ENCODE results near the gene ST6GAL1.

The ST6GAL1 gene

DNA sequence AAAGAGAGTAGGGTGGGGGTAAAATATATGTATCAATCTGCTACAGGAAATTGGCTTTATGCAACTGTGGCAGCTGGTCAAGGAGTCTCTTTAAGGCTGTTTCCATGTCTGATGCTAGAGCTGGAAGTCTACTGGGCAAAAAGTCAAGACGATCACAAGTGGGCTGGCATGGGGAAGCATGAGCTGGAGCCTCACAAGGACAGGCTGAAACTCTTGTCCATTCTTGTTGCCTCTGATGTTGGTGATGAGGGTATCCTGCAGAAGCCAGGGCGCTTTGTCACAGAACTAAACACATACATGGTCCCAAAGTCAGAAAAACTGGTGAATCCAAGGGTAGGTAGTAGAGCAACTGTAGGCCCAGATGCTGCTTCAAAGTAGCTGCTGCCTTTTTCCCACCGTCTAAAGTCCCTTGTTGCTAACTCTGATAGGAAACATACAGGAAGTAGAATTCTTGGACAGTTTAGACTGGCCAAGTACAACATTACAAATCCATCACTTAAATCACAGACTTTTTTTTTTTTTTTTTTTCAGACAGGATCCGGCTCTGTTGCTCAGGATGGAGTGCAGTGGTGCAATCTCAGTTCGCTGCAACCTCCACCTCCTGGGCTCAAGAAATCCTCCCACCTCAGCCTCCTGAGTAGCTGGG is 154.8 kb downstream of the ST6GAL1 start:
- DNase-seq: no peak

DNA sequence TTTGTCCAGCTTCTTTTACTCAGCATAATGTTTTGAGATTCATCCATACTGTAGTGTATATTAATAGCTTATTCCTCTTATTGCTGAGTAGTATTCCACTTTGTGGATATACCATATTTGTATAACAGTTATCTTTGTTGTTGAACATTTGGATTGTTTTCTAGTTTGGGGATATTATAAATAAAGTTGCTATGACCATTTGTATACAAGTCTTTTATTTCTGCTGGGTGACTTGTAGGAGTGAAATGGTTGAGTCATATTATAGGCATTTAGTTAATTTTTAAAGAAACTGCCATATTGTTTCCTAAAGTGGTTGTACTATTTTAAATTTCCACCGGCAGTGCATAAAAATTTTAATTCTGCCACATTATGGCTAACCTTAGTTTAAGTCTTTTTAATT is 155.6 kb downstream of the ST6GAL1 start:
- DNase-seq: no peak

DNA sequence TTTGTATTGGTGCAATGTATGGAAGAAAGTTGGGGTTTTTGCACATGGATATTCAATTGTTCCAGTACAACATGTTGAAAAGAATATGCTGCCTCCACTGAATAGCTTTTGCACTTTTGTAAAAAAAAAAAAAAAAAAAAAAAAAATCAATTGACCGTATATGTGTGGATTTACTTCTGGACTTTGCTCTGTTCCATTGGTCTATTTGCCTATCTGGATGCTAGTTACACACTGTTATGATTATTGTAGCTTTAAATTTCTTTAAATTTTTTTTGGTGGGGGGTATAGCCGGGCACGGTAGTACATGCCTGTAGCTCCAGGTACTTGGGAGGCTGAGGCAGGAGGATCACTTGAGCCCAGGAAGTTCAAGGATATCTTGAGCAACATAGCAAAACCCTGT is 156.5 kb downstream of the ST6GAL1 start:
- DNase-seq: no peak

DNA sequence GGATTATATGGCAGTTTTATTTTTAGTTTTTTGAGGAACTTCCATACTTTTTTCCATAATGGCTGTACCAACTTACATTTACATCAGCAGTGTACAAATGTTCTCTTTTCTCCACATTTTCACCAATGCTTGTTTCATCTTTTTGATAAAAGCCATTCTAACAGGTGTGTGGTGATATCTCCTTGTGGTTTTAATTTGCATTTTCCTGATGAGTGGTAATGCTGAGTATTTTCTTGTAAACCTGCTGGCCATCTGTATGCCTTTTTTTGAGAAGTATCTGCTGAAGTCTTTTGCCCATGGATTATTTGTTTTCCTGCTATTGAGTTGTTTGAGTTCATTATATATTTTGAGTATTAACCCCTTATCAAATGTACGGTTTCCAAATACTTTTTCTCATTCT is 158.4 kb downstream of the ST6GAL1 start:
- no peak for DNase-seq

DNA sequence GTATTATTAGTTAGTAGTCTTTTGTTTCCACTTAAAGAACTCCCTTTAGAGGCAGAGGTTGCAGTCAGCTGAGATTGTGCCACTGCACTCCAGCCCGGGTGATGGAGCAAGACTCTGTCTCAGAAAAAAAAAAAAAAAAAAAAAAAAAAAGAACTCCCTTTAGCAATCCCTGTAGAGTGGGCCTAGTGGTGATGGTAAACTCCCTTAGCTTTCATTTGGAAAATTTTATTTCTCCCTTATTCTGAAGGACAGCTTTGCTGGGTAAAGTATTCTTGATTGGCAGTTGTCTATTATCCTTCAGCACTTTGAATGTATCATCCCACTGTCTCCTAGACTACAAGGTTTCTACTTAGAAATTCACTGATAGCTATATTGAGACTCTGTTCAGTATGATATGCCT is 163.0 kb downstream of the ST6GAL1 start:
- no peak for DNase-seq

DNA sequence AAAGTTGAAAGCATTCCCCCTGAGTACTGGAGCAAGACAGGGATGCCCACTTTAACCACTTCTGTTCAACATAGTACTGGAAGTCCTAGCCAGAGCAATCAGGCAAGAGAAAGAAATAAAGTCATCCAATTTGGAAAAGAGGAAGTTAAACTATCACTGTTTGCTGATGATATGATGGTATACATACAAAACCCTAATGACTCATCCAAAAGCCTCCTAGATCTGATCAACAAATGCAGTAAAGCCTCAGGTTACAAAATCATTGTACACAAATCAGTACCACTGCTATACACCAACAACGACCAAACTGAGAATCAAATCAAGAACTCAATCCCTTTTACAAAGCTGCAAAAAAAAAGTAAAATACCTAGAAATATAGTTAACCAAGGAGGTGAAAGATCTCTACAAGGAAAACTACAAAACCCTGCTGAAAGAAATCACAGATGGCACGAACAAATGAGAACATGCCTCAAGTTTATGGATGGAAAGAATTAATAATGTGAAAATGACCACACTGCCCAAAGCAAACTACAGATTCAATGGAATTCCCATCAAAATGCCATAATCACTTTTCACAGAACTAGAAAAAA is 168.7 kb downstream of the ST6GAL1 start:
- DNase-seq: no peak

DNA sequence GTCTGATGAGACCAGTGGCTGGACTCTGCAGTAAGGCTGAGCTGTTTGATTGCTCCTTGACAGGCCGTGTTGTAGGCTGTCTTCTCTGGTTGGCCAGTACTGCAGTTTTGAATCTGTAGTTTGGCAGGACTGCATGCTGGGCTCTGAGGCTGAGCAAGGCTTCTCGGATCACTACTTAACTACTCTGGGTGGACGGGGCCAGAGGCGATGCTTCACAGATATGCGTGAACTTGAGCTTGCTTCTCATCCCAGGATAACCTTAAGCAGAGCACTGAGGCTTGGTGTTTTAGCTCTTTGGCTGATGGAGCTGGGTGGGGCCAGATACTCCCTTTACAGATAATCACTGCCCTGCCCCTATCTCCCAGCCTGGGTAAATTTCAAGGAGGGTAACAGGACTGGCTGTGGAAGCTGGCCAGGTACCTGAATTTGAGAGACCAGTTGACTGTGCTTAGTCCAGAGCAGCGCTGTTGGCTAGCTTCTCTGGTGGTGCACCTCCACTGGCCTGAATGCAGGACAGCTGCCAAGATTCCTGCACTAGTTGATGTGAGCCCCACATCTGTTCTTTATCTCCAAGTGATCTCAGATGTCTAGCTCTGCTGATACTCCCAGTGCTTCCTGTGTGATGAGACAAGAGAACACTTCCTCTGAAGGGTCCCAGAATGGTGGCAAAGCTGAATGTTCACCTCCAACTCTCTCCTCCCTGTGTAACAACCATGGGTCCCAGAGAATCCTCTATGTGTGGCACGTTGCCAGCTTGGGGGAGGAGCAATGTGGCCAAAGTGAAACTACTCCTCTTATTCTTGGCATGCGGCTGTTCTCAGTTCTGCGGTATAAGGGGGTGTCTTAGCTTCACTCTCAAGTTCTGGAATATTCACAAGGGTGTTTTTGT is 171.1 kb downstream of the ST6GAL1 start:
- no peak for DNase-seq

DNA sequence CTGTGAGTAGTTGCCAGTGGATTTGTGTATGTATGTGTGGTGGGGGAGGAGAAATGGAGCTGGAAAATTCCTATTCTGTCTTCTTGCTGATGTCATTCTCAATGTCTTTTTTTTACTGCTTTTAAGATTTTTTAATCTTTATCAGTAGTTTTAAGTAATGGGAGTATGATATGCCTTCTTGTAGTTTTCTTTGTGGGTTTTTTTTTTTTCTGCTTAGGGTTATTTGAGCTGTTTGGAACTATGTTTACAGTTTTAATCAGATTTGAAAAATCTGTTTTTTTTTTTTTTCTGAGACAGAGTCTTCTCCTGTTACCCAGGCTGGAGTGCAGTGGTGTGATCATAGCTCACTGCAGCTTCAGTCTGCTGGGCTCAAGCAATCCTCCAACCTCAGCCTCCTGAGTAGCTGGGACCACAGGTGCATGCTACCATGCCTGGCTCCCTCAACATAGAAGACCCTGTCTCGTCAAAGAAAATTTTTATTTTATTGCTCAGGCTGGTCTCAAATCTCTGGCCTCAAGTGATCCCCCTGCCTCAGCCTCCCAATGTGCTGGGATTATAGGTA is 171.8 kb downstream of the ST6GAL1 start:
- no peak for DNase-seq

DNA sequence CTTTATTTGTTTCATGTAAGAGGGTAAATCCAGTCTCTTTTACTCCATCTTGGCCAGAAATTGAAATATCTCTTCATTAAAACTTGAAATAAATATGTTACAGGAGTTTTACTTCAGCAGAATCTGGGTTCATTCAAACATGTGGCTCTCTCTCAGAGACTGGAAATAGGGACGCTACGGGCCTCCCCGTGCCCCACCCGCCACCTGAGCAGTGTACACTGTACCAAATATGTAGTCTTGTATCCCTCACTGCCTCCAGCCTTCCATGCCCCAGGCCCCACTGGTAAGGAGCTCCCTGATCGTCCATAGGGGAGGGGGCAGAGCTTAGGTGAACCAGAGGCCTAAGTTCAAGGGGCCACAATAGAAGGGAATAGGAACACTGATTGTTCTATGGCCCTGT is 172.9 kb downstream of the ST6GAL1 start:
- DNase-seq: no peak

DNA sequence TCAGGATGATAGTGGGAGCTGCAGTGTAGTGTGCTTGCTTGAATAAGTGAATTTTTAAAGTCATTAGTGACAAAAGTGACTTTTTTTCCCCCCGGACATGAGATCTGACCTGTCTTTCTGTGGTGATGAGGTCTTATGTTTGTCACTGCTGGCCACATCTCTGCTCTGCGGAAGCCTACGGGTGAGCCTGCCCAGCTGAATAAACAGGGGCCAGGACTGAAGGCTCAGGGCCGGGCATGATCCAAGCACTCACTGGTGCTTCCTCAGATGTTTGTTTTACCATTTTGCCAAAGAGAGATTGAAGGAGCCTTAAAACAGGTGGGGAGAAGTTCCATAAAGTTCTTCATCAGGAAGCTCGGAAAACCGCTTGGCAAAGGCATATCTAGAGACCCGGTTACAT is 174.0 kb downstream of the ST6GAL1 start:
- DNase-seq: no peak

DNA sequence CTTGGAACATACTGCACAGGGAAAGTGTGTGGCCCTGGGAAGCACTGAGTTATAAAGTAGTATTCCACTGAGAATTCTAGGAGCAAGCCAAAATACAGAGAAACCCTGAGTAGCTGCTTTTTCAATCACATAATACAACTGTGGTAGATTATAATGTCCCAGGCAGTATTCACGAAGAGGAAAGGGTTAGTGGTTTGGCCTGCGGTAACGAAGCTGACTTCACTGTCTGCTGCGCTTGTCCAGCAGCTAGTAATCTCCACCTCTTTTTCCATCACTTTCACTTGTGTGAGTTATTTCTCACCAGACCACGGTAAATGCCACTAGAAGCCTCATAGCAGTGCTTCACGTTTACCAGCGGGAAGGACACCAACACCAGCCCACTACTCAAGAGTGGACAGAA is 174.6 kb downstream of the ST6GAL1 start:
- no peak for DNase-seq

DNA sequence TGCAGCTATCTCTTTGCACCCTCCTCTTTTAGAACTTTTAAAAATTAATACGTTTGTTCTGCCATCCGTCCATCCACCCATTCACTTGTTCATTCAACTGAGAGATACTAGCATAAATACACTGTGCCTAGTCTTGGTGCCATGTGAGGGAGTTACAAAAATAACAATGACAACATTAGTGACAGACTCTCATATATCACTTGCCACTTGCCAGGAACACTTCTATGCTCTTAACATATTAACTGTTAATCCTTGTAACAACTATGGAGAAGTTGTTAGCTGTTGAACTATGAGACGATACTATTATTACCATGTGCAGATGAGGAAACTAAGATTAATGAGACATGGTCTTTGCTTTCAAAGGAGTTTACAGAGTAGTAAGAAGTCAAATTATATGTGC is 175.4 kb downstream of the ST6GAL1 start:
- no peak for DNase-seq

DNA sequence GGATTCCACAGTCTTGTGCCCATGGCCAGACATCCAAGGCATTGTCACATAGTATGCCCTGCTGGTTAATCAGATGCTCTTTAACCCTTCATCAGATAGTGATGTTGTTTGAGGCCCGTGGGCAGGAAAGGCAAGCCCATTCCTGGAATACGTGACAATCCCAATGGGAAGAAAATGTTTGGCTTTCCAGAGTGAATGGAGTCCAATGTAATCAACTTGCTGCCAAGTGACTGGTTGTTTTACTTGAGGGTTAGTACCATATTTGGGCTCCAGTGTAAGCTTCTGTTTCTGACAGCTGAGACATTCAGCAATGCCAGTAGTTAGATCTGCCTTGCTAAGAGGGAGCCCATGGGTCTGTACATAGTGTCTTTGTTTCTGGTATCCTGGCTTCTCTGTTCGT is 177.7 kb downstream of the ST6GAL1 start:
- DNase-seq: no peak

DNA sequence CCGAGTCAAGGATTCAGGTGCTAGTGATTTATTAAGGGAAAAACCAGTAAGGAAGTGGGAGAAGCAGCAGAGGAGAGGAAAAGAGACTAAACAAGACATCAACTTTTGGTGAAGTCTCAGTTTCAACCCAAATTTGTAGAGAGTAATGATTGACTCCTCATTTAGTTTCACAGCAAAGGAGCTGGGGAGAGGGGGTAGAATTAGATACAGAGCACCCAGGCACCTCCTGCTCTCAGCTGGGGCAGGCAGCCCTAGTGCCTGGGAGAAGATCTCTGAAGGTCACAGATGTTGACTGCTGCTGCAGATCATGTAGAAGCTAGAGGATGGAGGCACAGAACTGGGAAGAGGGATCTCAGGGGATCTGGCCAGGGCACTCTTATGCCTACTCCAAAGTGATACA is 179.8 kb downstream of the ST6GAL1 start:
- no peak for DNase-seq

DNA sequence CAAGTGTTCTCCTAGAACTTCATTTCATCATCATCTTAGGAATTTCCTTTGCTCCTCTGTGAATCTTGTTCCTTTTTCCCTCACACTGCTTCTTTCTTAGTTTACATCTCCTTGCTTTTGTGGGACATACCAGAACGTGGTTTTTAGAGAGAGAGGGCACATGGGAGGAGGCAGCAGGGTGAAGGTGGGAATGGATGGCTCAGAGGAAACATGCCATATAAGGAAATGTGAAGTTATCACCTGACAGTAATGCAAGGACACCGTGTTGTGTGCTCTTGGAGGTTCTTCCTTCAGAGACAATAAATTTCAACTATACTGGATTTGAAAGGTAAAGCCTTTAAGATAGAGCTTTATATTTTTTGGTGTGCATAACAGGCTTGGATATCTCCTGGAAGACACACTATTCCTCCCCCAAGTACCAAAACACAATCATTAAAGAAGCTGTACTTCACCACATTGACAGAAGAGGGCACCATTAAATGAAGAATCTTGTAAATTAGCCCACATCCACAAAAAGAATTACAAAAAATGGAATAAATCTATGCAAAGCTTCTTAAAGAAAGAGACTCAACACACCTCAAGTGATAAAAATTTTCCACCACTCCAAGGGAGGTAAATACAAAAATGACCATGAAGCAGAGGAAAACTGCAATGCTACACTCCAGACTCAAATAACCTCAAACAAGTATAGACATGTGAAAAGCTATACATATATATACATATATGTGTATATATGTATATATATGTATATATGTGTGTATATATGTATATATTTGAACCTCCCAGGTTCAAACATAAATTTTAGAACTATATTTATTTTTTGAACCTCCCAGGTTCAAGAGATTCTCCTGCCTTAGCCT is 182.8 kb downstream of the ST6GAL1 start:
- no peak for DNase-seq

DNA sequence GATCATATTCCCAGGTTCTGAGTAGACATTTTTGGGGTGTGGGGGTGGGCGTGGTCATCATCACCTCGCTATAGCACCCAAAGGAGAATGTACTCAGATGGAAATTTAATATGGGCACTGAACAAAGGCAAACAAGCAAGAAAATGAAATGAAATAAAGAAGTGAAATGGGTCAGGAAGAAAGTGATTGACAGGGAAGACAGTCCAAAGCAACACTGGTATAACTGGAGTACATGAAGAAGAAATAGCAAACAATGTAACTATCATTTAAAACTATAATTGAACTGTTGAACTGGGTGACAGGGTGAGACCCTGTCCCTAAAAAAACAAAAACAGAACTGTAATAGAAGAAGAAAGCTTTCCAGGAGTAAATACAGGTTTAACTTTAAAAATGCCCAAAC is 184.2 kb downstream of the ST6GAL1 start:
- no peak for DNase-seq

DNA sequence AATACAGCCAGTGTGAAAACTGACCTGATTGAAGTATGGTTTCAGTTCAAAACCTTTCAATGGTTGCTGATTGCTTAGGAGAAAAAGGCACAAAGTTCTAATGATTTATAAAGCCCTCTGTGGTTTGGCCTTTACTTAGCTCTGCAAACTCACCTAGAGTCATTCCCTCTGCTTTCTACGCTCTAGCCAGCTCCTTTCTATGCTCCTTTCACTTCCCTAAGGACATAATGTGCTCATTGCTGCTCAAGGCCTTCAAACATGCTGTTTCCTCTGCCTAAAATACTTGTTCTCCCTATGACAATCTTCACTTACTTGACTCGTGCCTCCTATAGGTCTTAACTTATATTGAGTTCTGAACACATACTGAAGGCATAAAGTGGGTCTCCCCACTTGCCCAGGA is 190.0 kb downstream of the ST6GAL1 start:
- DNase-seq: no peak

DNA sequence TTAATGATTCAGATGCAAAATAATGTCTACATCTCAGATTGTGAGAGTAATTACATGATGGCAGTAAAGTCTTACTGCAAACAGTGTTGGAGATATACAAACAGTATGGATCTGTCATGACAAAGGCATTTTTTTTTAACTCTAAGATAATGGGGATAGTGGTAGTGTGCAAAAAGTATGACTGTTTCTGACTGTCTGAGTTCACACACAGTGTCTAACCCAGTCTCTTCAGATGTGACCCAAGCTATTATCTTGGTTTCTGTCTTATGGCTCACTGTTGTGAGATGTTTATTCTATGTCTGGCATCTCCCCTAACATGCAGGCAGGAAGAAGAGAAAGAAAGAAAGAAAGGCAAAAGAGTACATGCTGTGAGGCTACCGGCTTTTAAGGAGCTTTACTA is 191.9 kb downstream of the ST6GAL1 start:
- DNase-seq: no peak

DNA sequence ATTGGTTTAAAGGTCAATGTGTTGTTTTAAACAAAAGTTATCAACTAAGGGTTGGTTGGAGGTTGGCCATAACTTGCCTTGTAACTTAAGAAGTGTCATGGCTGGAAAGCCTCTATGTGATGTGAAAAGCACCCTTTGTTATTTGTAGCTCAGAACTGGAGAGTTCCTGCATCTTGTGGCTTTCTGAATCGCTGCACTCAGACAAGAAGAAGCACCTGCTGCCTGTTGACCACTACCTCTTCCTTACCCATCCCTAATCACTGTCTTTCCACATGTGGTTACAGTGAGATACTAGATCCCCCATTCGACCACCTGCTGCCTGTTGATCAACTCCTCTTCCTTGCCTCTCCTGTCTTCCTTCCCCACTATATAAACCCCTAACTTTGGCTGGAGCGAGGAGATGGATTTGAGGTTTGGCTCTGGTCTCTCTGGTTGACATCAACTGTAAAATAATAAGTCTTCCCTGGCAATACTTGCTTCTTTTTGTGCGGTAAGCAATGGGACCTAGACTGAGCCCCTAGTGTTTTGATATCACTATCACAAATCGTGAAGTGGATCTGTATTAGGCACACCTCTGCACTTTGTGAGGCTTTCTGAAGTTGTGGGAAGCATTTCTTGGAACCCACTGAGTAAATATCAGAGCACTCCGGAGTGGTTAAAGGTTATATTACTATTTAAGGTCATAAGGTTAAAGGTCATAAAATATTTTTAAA is 195.1 kb downstream of the ST6GAL1 start:
- DNase-seq: no peak
